NCI-H146 treated with DMSO at 0.1 percent for 48 hours (cell line): ENCODE results near the gene SREBF1.

ENCODE experiments used
- DNase-seq: peaks from one replicate; lab custom pipeline; 2025; ENCODE audit not compliant: unreplicated experiment; lab: John Stamatoyannopoulos, UW

SREBF1 gene

GRCh38 chr17:17826342-17826713, 10.5 kb downstream of the SREBF1 start:
- no peak for DNase-seq

- DNase-seq, result no peak
Measured at GRCh38 chr17:17824783-17825614, 11.8 kb downstream of the SREBF1 start.

- DNase-seq, result no peak
Measured at GRCh38 chr17:17824119-17824782, 12.5 kb downstream of the SREBF1 start.

GRCh38 chr17:17823433-17824118, 13.2 kb downstream of the SREBF1 start:
- peak; percentile 73 for DNase-seq

- no peak for DNase-seq
Measured at GRCh38 chr17:17822616-17823015, 14.2 kb downstream of the SREBF1 start.

GRCh38 chr17:17822189-17822588, 14.6 kb downstream of the SREBF1 start:
- no peak for DNase-seq

GRCh38 chr17:17820463-17821158, 16.2 kb downstream of the SREBF1 start:
- DNase-seq, result no peak

GRCh38 chr17:17820046-17820445, 16.7 kb downstream of the SREBF1 start:
- DNase-seq, result no peak

GRCh38 chr17:17819561-17819995, 17.2 kb downstream of the SREBF1 start:
- DNase-seq, result no peak

- no peak for DNase-seq
Measured at GRCh38 chr17:17819111-17819510, 17.7 kb downstream of the SREBF1 start.

GRCh38 chr17:17818088-17818526, 18.7 kb downstream of the SREBF1 start:
- no peak for DNase-seq

GRCh38 chr17:17817552-17817947, 19.2 kb downstream of the SREBF1 start:
- DNase-seq, result no peak

GRCh38 chr17:17816831-17817551, 19.8 kb downstream of the SREBF1 start:
- DNase-seq, result no peak

- DNase-seq, result no peak
Measured at GRCh38 chr17:17816240-17816814, 20.5 kb downstream of the SREBF1 start.

GRCh38 chr17:17815436-17816200, 21.2 kb downstream of the SREBF1 start:
- DNase-seq, result no peak

GRCh38 chr17:17815062-17815406, 21.8 kb downstream of the SREBF1 start:
- no peak for DNase-seq

GRCh38 chr17:17814162-17815061, 22.4 kb downstream of the SREBF1 start:
- DNase-seq, result no peak

- DNase-seq, result no peak
Measured at GRCh38 chr17:17813725-17814095, 23.1 kb downstream of the SREBF1 start.
